Astrocyte of the spinal cord (primary cell): ENCODE measurements around the gene ZNF311.
A peak's percentile ranks its signal among the peaks of the same experiment; 100 is the strongest.
"Not testable (repeated sequence)": the region's sequence is repeated elsewhere in the genome, so short reads cannot be mapped to it uniquely, and the experiment has no call there.

Source experiments
- DNase-seq: peaks from one replicate; pipeline ENCODE4 v3.0.0; 2011; ENCODE audit warnings: low read depth, low spot score
- H3K4me3 ChIP-seq: 2 replicates; pipeline ENCODE4 v1.5.1; 2011; ENCODE audit warnings: low read depth, mild to moderate bottlenecking, low read length, moderate library complexity
- CTCF ChIP-seq: IDR thresholded peaks from 2 replicates; pipeline ENCODE4 v1.5.1; 2012; ENCODE audit warnings: low read depth, mild to moderate bottlenecking, low read length, inconsistent platforms
- in situ Hi-C: cut with HindIII; loops from 2 replicates; pipeline ENCODE4 v1.10.0; 2017; ENCODE audit warnings: low sequenced_read_pairs

ZNF311 gene

GRCh38 chr6:28979679-28980078 is 25.4 kb downstream of the ZNF311 start:
- no peak for DNase-seq
- H3K4me3 ChIP-seq: no peak overlapping the region
- in situ Hi-C loops: no loop called here
- no peak for TF ChIP-seq CTCF

- in situ Hi-C loops: no loop called here
These were observed 26.1 kb downstream of the ZNF311 start for GRCh38 chr6:28978959-28979561.

GRCh38 chr6:28978133-28978491 is 27.0 kb downstream of the ZNF311 start:
- H3K4me3 ChIP-seq: no peak overlapping the region
- TF ChIP-seq CTCF: no peak
- no peak for DNase-seq
- in situ Hi-C loops: no loop called here

More at GRCh38 chr6:28978959-28979561, 26.1 kb downstream of the ZNF311 start:
- TF ChIP-seq CTCF: no peak
- DNase-seq: no peak
- no peak overlapping the region for H3K4me3 ChIP-seq

- TF ChIP-seq CTCF: no peak
- peak; percentile 52 for DNase-seq
- in situ Hi-C loops: no loop called here
- peak overlapping the region; percentile 29 for H3K4me3 ChIP-seq
These were observed 27.6 kb downstream of the ZNF311 start for GRCh38 chr6:28977341-28978132.

GRCh38 chr6:28976677-28977076 is 28.4 kb downstream of the ZNF311 start:
- H3K4me3 ChIP-seq: no peak overlapping the region
- no peak for DNase-seq
- TF ChIP-seq CTCF: no peak
- in situ Hi-C loops: no loop called here

- in situ Hi-C loops: no loop called here
- H3K4me3 ChIP-seq: no peak overlapping the region
- TF ChIP-seq CTCF: no peak
- no peak for DNase-seq
These were observed 30.6 kb downstream of the ZNF311 start for GRCh38 chr6:28974505-28974904.

- in situ Hi-C loops, DNase-seq, H3K4me3 ChIP-seq: not testable (repeated sequence)
These were observed 35.1 kb downstream of the ZNF311 start for GRCh38 chr6:28970056-28970455.
